ENCODE results near the gene TCAIM. TPM values are rescaled to one million over a fixed set of nuclear protein-coding genes. Genes with fewer than 3 reads are reported as not detected.

The TCAIM gene
- total and polyA plus RNA-seq, 7 experiments from 2014 or later: 7.7 to 19.8 (median 15.7) TPM

- no peak overlapping the region for H3K27ac ChIP-seq (ENCODE audit: low read depth, low read length)
- no peak overlapping the region for H3K27ac Mint-ChIP-seq
- H3K27me3 Mint-ChIP-seq: peaks cover 6 to 46% (median 12%) of the 10 kb centered on the region in 5 donors
- H3K27me3 ChIP-seq (ENCODE audit: control insufficient read depth in 2 of 2, insufficient read depth in 2 of 2, low read length in 2 of 2): no peaks in the 10 kb centered on the region
- CTCF ChIA-PET: no interaction called here
- H3K4me1 ChIP-seq (ENCODE audit: control insufficient read depth in 2 of 2, insufficient read depth in 2 of 2, low read length in 2 of 2): no peaks in the 10 kb centered on the region
- peaks cover 0 to 2% (median 0%) of the 10 kb centered on the region in 7 donors for H3K4me1 Mint-ChIP-seq
- no peaks in the 10 kb centered on the region for H3K9me3 ChIP-seq (ENCODE audit: control insufficient read depth in 2 of 3, low read length in 3 of 3)
- H3K9me3 Mint-ChIP-seq: no peaks in the 10 kb centered on the region
- no peak overlapping the region for H3K4me3 ChIP-seq (ENCODE audit: low read length)
- ATAC-seq: no peak
- no peak for DNase-seq
- H3K36me3 Mint-ChIP-seq: no peaks in the 10 kb centered on the region
- intact Hi-C loops (cut with micrococcal nuclease): no loop called here
- no peaks in the 10 kb centered on the region for H3K36me3 ChIP-seq (ENCODE audit: control insufficient read depth in 2 of 3, insufficient read depth in 3 of 3, low read length in 3 of 3)
- H3K4me3 Mint-ChIP-seq: no peak overlapping the region
- POLR2A ChIA-PET: no interaction called here
These were observed 12.1 kb upstream of the TCAIM start for GRCh38 chr3:44326515-44326914.

- Histone ChIP-seq H3K4me1 (ENCODE audit: control insufficient read depth in 2 of 2, insufficient read depth in 2 of 2, low read length in 2 of 2) (no peaks in the 10 kb centered on the region), H3K36me3 (ENCODE audit: control insufficient read depth in 2 of 3, insufficient read depth in 3 of 3, low read length in 3 of 3) (no peaks in the 10 kb centered on the region), H3K4me3 (ENCODE audit: low read length) (no peak overlapping the region), H3K9me3 (ENCODE audit: control insufficient read depth in 2 of 3, low read length in 3 of 3) (no peaks in the 10 kb centered on the region), H3K27ac (ENCODE audit: low read depth, low read length) (no peak overlapping the region), H3K27me3 (ENCODE audit: control insufficient read depth in 2 of 2, insufficient read depth in 2 of 2, low read length in 2 of 2) (no peaks in the 10 kb centered on the region)
- H3K27ac Mint-ChIP-seq: no peak overlapping the region
- no peak overlapping the region for H3K4me3 Mint-ChIP-seq
- no peaks in the 10 kb centered on the region for H3K4me1 Mint-ChIP-seq
- H3K27me3 Mint-ChIP-seq: peaks cover 13 to 39% (median 20%) of the 10 kb centered on the region in 5 donors
- ChIA-PET CTCF (no interaction called here), POLR2A (no interaction called here)
- no peaks in the 10 kb centered on the region for H3K9me3 Mint-ChIP-seq
- ATAC-seq (no peak), DNase-seq (no peak)
- intact Hi-C loops (cut with micrococcal nuclease): loop anchor here (10.0 kb wide), 2 partner anchors 1035 to 1725 kb away; partner anchors contain the start of gene NKTR (in 1 of the 2)
- H3K36me3 Mint-ChIP-seq: no peaks in the 10 kb centered on the region
These were observed 8.6 kb upstream of the TCAIM start for GRCh38 chr3:44329946-44330345.

- ChIA-PET CTCF (no interaction called here), POLR2A (no interaction called here)
- Histone ChIP-seq H3K27me3 (ENCODE audit: control insufficient read depth in 2 of 2, insufficient read depth in 2 of 2, low read length in 2 of 2) (no peaks in the 10 kb centered on the region), H3K9me3 (ENCODE audit: control insufficient read depth in 2 of 3, low read length in 3 of 3) (no peaks in the 10 kb centered on the region), H3K4me3 (ENCODE audit: low read length) (no peak overlapping the region), H3K4me1 (ENCODE audit: control insufficient read depth in 2 of 2, insufficient read depth in 2 of 2, low read length in 2 of 2) (no peaks in the 10 kb centered on the region), H3K36me3 (ENCODE audit: control insufficient read depth in 2 of 3, insufficient read depth in 3 of 3, low read length in 3 of 3) (no peaks in the 10 kb centered on the region), H3K27ac (ENCODE audit: low read depth, low read length) (no peak overlapping the region)
- Mint-ChIP-seq H3K9me3 (no peaks in the 10 kb centered on the region), H3K27ac (no peak overlapping the region), H3K4me3 (no peak overlapping the region), H3K4me1 (no peaks in the 10 kb centered on the region), H3K36me3 (no peaks in the 10 kb centered on the region), H3K27me3 (peaks cover 13 to 38% (median 20%) of the 10 kb centered on the region in 5 donors)
- intact Hi-C loops (cut with micrococcal nuclease): loop anchor here (10.0 kb wide), 2 partner anchors 1036 to 1726 kb away; partner anchors contain the start of gene NKTR (in 1 of the 2)
- ATAC-seq (no peak), DNase-seq (no peak)
These were observed 8.1 kb upstream of the TCAIM start for GRCh38 chr3:44330444-44330843.

- peaks cover 7 to 8% of the 10 kb centered on the region in 2 donors for H3K4me1 ChIP-seq (ENCODE audit: control insufficient read depth in 2 of 2, insufficient read depth in 2 of 2, low read length in 2 of 2)
- peaks cover 5 to 16% (median 13%) of the 10 kb centered on the region in 7 donors for H3K4me1 Mint-ChIP-seq
- no peaks in the 10 kb centered on the region for H3K9me3 ChIP-seq (ENCODE audit: control insufficient read depth in 2 of 3, low read length in 3 of 3)
- no peak overlapping the region for H3K27ac ChIP-seq (ENCODE audit: low read depth, low read length)
- peaks cover 0 to 6% (median 0%) of the 10 kb centered on the region in 3 experiments for H3K36me3 ChIP-seq (ENCODE audit: control insufficient read depth in 2 of 3, insufficient read depth in 3 of 3, low read length in 3 of 3)
- ChIA-PET POLR2A (no interaction called here), CTCF (interaction anchor here (0.9 kb wide), 1 partner anchor 10 kb away, joined by 3 read pairs; no protein-coding TSS in a partner anchor)
- intact Hi-C loops (cut with micrococcal nuclease): loop anchor here (10.0 kb wide), 2 partner anchors 1040 to 1730 kb away; partner anchors contain the start of gene NKTR (in 1 of the 2)
- ATAC-seq: no peak
- no peak overlapping the region for H3K27ac Mint-ChIP-seq
- no peaks in the 10 kb centered on the region for H3K9me3 Mint-ChIP-seq
- no peak overlapping the region for H3K4me3 Mint-ChIP-seq
- DNase-seq: no peak
- H3K27me3 ChIP-seq (ENCODE audit: control insufficient read depth in 2 of 2, insufficient read depth in 2 of 2, low read length in 2 of 2): no peaks in the 10 kb centered on the region
- H3K36me3 Mint-ChIP-seq: no peaks in the 10 kb centered on the region
- H3K4me3 ChIP-seq (ENCODE audit: low read length): no peak overlapping the region
- peaks cover 8 to 28% (median 15%) of the 10 kb centered on the region in 5 donors for H3K27me3 Mint-ChIP-seq
These were observed 4.2 kb upstream of the TCAIM start for GRCh38 chr3:44334326-44334725.

- Histone ChIP-seq H3K27ac (ENCODE audit: low read depth, low read length) (peak overlapping the region; percentile 89), H3K36me3 (ENCODE audit: control insufficient read depth in 2 of 3, insufficient read depth in 3 of 3, low read length in 3 of 3) (peaks cover 0 to 6% (median 0%) of the 10 kb centered on the region in 3 experiments), H3K9me3 (ENCODE audit: control insufficient read depth in 2 of 3, low read length in 3 of 3) (no peaks in the 10 kb centered on the region), H3K4me1 (ENCODE audit: control insufficient read depth in 2 of 2, insufficient read depth in 2 of 2, low read length in 2 of 2) (peaks cover 14 to 16% of the 10 kb centered on the region in 2 donors), H3K4me3 (ENCODE audit: low read length) (peak overlapping the region; percentile 91), H3K27me3 (ENCODE audit: control insufficient read depth in 2 of 2, insufficient read depth in 2 of 2, low read length in 2 of 2) (no peaks in the 10 kb centered on the region)
- H3K9me3 Mint-ChIP-seq: no peaks in the 10 kb centered on the region
- H3K36me3 Mint-ChIP-seq: peaks cover 0 to 4% (median 3%) of the 10 kb centered on the region in 5 donors
- CTCF ChIA-PET: no interaction called here
- H3K27ac Mint-ChIP-seq: peak overlapping the region; percentile 87 to 99 (median 96)
- intact Hi-C loops (cut with micrococcal nuclease): loop anchor here (1.0 to 10.0 kb wide), 7 partner anchors 290 to 1733 kb away; partner anchors contain the start of genes ABHD5 (in 1 of the 2), EXOSC7 (in 1 of the 2), NKTR (in 1 of the 2) and ZDHHC3 (in 1 of the 2)
- peaks cover 7 to 18% (median 9%) of the 10 kb centered on the region in 5 donors for H3K27me3 Mint-ChIP-seq
- H3K4me3 Mint-ChIP-seq: peak overlapping the region; percentile 92 to 99 (median 96)
- peaks cover 12 to 45% (median 30%) of the 10 kb centered on the region in 7 donors for H3K4me1 Mint-ChIP-seq
- ATAC-seq (no peak), DNase-seq (no peak)
- POLR2A ChIA-PET: interaction anchor here (0.7 to 1.4 kb wide), 3 partner anchors 174 to 637 kb away, joined by 3 to 8 read pairs (median 3); no protein-coding TSS in a partner anchor
These were observed 1.2 kb upstream of the TCAIM start for GRCh38 chr3:44337248-44337785.

GRCh38 chr3:44338828-44339127, 212 bp downstream of the TCAIM start:
- Mint-ChIP-seq H3K27me3 (peaks cover 0 to 9% (median 4%) of the 10 kb centered on the region in 5 donors), H3K9me3 (no peaks in the 10 kb centered on the region), H3K36me3 (peaks cover 0 to 5% (median 4%) of the 10 kb centered on the region in 5 donors), H3K4me3 (peak overlapping the region; percentile 92 to 99 (median 96)), H3K27ac (peak overlapping the region; percentile 87 to 99 (median 97)), H3K4me1 (peaks cover 12 to 45% (median 35%) of the 10 kb centered on the region in 7 donors)
- H3K27me3 ChIP-seq (ENCODE audit: control insufficient read depth in 2 of 2, insufficient read depth in 2 of 2, low read length in 2 of 2): no peaks in the 10 kb centered on the region
- ChIA-PET POLR2A (interaction anchor here (0.8 to 1.4 kb wide), 11 partner anchors 15 to 638 kb away, joined by 3 to 14 read pairs (median 3); partner anchors contain the start of genes EXOSC7, KIAA1143, KIF15 and ZDHHC3), CTCF (no interaction called here)
- DNase-seq (no peak), ATAC-seq (no peak)
- peaks cover 0 to 6% (median 0%) of the 10 kb centered on the region in 3 experiments for H3K36me3 ChIP-seq (ENCODE audit: control insufficient read depth in 2 of 3, insufficient read depth in 3 of 3, low read length in 3 of 3)
- peak overlapping the region; percentile 89 for H3K27ac ChIP-seq (ENCODE audit: low read depth, low read length)
- intact Hi-C loops (cut with micrococcal nuclease): loop anchor here (1.0 to 10.0 kb wide), 20 partner anchors 101 to 1734 kb away; partner anchors contain the start of genes ABHD5 (in 2 of the 2), ANO10 (in 2 of the 2), KIAA1143 (in 2 of the 2) and KIF15 (in 2 of the 2)
- H3K4me3 ChIP-seq (ENCODE audit: low read length): peak overlapping the region; percentile 91
- H3K9me3 ChIP-seq (ENCODE audit: control insufficient read depth in 2 of 3, low read length in 3 of 3): no peaks in the 10 kb centered on the region
- peaks cover 14 to 16% of the 10 kb centered on the region in 2 donors for H3K4me1 ChIP-seq (ENCODE audit: control insufficient read depth in 2 of 2, insufficient read depth in 2 of 2, low read length in 2 of 2)
